ENCODE results near the gene ADCK1.

Gene ADCK1

GRCh38 chr14:77859934-77860570, 60.1 kb downstream of the ADCK1 start:
- Histone ChIP-seq H4K20me1 (ENCODE audit: insufficient read depth, low read length) (no peaks in the 10 kb centered on the region), H2AFZ (ENCODE audit: low read depth, low read length) (no peak overlapping the region), H3K9me3 (ENCODE audit: insufficient read depth, low read length) (no peaks in the 10 kb centered on the region), H3K79me2 (ENCODE audit: low read length) (no peaks in the 10 kb centered on the region), H3K4me1 (ENCODE audit: low read length) (no peaks in the 10 kb centered on the region), H3K4me3 (ENCODE audit: low read length) (no peak overlapping the region), H3K9ac (ENCODE audit: low read length) (no peak overlapping the region), H3K36me3 (replicated peaks; ENCODE audit: low read depth, low read length) (no peaks in the 10 kb centered on the region), H3K27me3 (ENCODE audit: low read depth, low read length) (no peaks in the 10 kb centered on the region), H3K27ac (ENCODE audit: low read length) (no peak overlapping the region), H3K4me2 (ENCODE audit: low read length) (no peak overlapping the region)
- no peak for TF ChIP-seq EZH2phosphoT487 (IDR thresholded peaks at IDR 0.05; ENCODE audit: low read depth)
- no peak for TF ChIP-seq CTCF (IDR thresholded peaks at IDR 0.05; ENCODE audit: low read depth, low read length)

DNA sequence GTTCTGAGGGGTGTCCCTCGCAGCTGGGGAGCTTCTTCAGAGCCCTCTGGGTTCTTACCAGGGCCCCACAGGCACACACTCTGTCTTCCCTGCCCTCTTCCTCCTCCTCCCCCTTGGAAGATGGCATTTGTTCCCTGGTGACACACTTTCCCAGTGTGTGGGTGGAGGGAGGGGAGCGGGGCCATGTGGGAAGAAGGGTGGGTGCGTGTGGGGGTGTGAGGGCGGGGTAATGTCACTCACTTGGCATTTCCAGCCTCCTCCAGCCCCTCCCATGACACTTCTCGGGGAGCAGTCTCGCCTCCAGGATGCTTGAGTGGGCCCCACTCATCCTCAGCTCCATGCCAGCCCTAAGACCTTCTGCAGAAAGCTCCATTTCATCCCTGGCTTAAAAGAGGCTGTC, 61.3 kb downstream of the ADCK1 start:
- Histone ChIP-seq H3K79me2 (ENCODE audit: low read length) (no peaks in the 10 kb centered on the region), H4K20me1 (ENCODE audit: insufficient read depth, low read length) (no peaks in the 10 kb centered on the region), H3K4me2 (ENCODE audit: low read length) (no peak overlapping the region), H3K9ac (ENCODE audit: low read length) (no peak overlapping the region), H3K27ac (ENCODE audit: low read length) (no peak overlapping the region), H3K4me3 (ENCODE audit: low read length) (no peak overlapping the region), H2AFZ (ENCODE audit: low read depth, low read length) (no peak overlapping the region), H3K9me3 (ENCODE audit: insufficient read depth, low read length) (no peaks in the 10 kb centered on the region), H3K4me1 (ENCODE audit: low read length) (no peaks in the 10 kb centered on the region), H3K36me3 (replicated peaks; ENCODE audit: low read depth, low read length) (no peaks in the 10 kb centered on the region), H3K27me3 (ENCODE audit: low read depth, low read length) (no peaks in the 10 kb centered on the region)
- TF ChIP-seq EZH2phosphoT487 (IDR thresholded peaks at IDR 0.05; ENCODE audit: low read depth) (no peak), CTCF (IDR thresholded peaks at IDR 0.05; ENCODE audit: low read depth, low read length) (no peak)

- no peaks in the 10 kb centered on the region for H4K20me1 ChIP-seq (ENCODE audit: insufficient read depth, low read length)
- no peaks in the 10 kb centered on the region for H3K4me1 ChIP-seq (ENCODE audit: low read length)
- H3K9ac ChIP-seq (ENCODE audit: low read length): no peak overlapping the region
- H3K9me3 ChIP-seq (ENCODE audit: insufficient read depth, low read length): no peaks in the 10 kb centered on the region
- H2AFZ ChIP-seq (ENCODE audit: low read depth, low read length): no peak overlapping the region
- no peak overlapping the region for H3K27ac ChIP-seq (ENCODE audit: low read length)
- no peak overlapping the region for H3K4me2 ChIP-seq (ENCODE audit: low read length)
- no peaks in the 10 kb centered on the region for H3K27me3 ChIP-seq (ENCODE audit: low read depth, low read length)
- peak; percentile 92 for TF ChIP-seq CTCF (IDR thresholded peaks at IDR 0.05; ENCODE audit: low read depth, low read length)
- no peak for TF ChIP-seq EZH2phosphoT487 (IDR thresholded peaks at IDR 0.05; ENCODE audit: low read depth)
- no peaks in the 10 kb centered on the region for H3K79me2 ChIP-seq (ENCODE audit: low read length)
- H3K36me3 ChIP-seq (replicated peaks; ENCODE audit: low read depth, low read length): no peaks in the 10 kb centered on the region
- H3K4me3 ChIP-seq (ENCODE audit: low read length): no peak overlapping the region
These were observed 62.4 kb downstream of the ADCK1 start for GRCh38 chr14:77862154-77862786.

GRCh38 chr14:77864085-77864484, 64.2 kb downstream of the ADCK1 start:
- Histone ChIP-seq H3K4me1 (ENCODE audit: low read length) (no peaks in the 10 kb centered on the region), H3K4me3 (ENCODE audit: low read length) (no peak overlapping the region), H3K27me3 (ENCODE audit: low read depth, low read length) (no peaks in the 10 kb centered on the region), H3K79me2 (ENCODE audit: low read length) (no peaks in the 10 kb centered on the region), H4K20me1 (ENCODE audit: insufficient read depth, low read length) (no peaks in the 10 kb centered on the region), H3K27ac (ENCODE audit: low read length) (no peak overlapping the region), H3K36me3 (replicated peaks; ENCODE audit: low read depth, low read length) (no peaks in the 10 kb centered on the region), H3K9ac (ENCODE audit: low read length) (no peak overlapping the region), H2AFZ (ENCODE audit: low read depth, low read length) (no peak overlapping the region), H3K9me3 (ENCODE audit: insufficient read depth, low read length) (no peaks in the 10 kb centered on the region), H3K4me2 (ENCODE audit: low read length) (no peak overlapping the region)
- TF ChIP-seq EZH2phosphoT487 (IDR thresholded peaks at IDR 0.05; ENCODE audit: low read depth): no peak
- TF ChIP-seq CTCF (IDR thresholded peaks at IDR 0.05; ENCODE audit: low read depth, low read length): no peak

Measured in OCI-LY3 (cell line).